Keratinocyte (primary cell): Measurements from ENCODE around the gene C4orf54. TPM values are rescaled to one million over a fixed set of nuclear protein-coding genes. Genes with fewer than 3 reads are reported as not detected.
A peak's percentile ranks its signal among the peaks of the same experiment; 100 is the strongest.

Experiments used
- DNase-seq: peaks from one replicate; pipeline ENCODE4 v3.0.0-alpha.2; 2011; ENCODE audit warnings: low read depth, missing footprints, low spot score
- FAIRE-seq: peaks from 2 replicates; lab custom pipeline; 2011; peaks lifted over from hg19 to GRCh38; lab: Jason Lieb, UNC
- H2AFZ ChIP-seq: 2 replicates; pipeline ENCODE4 v1.6.0; 2012; ENCODE audit warnings: low read length, control low read depth, inconsistent platforms; ENCODE audit not compliant: control insufficient read depth
- H3K27ac ChIP-seq: 2 replicates; pipeline ENCODE4 v1.5.1; 2011; ENCODE audit warnings: low read length; ENCODE audit not compliant: control insufficient read depth, insufficient read depth
- H3K27me3 ChIP-seq: 3 replicates; pipeline ENCODE4 v1.6.0; 2011; ENCODE audit warnings: low read length; ENCODE audit not compliant: control insufficient read depth, insufficient read depth; ENCODE audit errors: extremely low read depth
- H3K36me3 ChIP-seq, 2 experiments: 2 replicates in 1 of 2; 3 replicates in 1 of 2; pipeline ENCODE4 v1.5.1; 2011; ENCODE audit warnings: low read length in 2 of 2, mild to moderate bottlenecking in 1 of 2; ENCODE audit not compliant: control insufficient read depth in 2 of 2, insufficient read depth in 2 of 2; ENCODE audit errors: extremely low read depth in 1 of 2
- H3K4me1 ChIP-seq: 3 replicates; pipeline ENCODE4 v1.5.1; 2011; ENCODE audit warnings: low read length; ENCODE audit not compliant: control insufficient read depth, insufficient read depth; ENCODE audit errors: extremely low read depth
- H3K4me2 ChIP-seq: 3 replicates; pipeline ENCODE4 v1.6.0; 2011; ENCODE audit warnings: low read depth, low read length; ENCODE audit not compliant: control insufficient read depth, insufficient read depth; ENCODE audit errors: extremely low read depth
- H3K4me3 ChIP-seq, 3 experiments: fragments of 200-600 bp in 1 of 3; sonication (generic) in 1 of 3; 2 replicates in 2 of 3; 3 replicates in 1 of 3; pipeline ENCODE4 v1.5.1; 2011 to 2016; ENCODE audit warnings: low read length in 3 of 3, mild to moderate bottlenecking in 3 of 3, control low read depth in 2 of 3, inconsistent platforms in 1 of 3, low read depth in 1 of 3, mixed read lengths in 1 of 3, mixed run types in 1 of 3, moderate library complexity in 1 of 3; ENCODE audit not compliant: control insufficient read depth in 2 of 3, insufficient read depth in 2 of 3; ENCODE audit errors: extremely low read depth in 1 of 3
- H3K79me2 ChIP-seq: 2 replicates; pipeline ENCODE4 v1.6.0; 2012; ENCODE audit warnings: low read length; ENCODE audit not compliant: control insufficient read depth, insufficient read depth
- H3K9ac ChIP-seq: 3 replicates; pipeline ENCODE4 v1.6.0; 2011; ENCODE audit warnings: low read length; ENCODE audit not compliant: control insufficient read depth, insufficient read depth; ENCODE audit errors: extremely low read depth
- H3K9me1 ChIP-seq: 3 replicates; pipeline ENCODE4 v1.6.0; 2011; ENCODE audit warnings: low read length; ENCODE audit not compliant: control insufficient read depth, insufficient read depth; ENCODE audit errors: extremely low read depth
- H3K9me3 ChIP-seq: 2 replicates; pipeline ENCODE4 v1.5.1; 2012; ENCODE audit warnings: low read depth, low read length; ENCODE audit not compliant: control insufficient read depth
- H4K20me1 ChIP-seq: 3 replicates; pipeline ENCODE4 v1.6.0; 2011; ENCODE audit warnings: low read length; ENCODE audit not compliant: control insufficient read depth, insufficient read depth; ENCODE audit errors: extremely low read depth
- CTCF ChIP-seq, 3 experiments: IDR thresholded peaks in 1 of 3; conservative IDR thresholded peaks in 1 of 3; optimal IDR thresholded peaks in 1 of 3; 2 replicates in 2 of 3; 3 replicates in 1 of 3; pipeline versions ENCODE3 to v1.5.1; 2011; ENCODE audit warnings: low read length in 3 of 3, mild to moderate bottlenecking in 3 of 3, moderate library complexity in 2 of 3, control low read depth in 1 of 3, inconsistent platforms in 1 of 3; ENCODE audit not compliant: insufficient read depth in 2 of 3; ENCODE audit errors: extremely low read depth in 1 of 3
- EZH2 ChIP-seq: IDR thresholded peaks from one replicate; pipeline ENCODE4 v1.6.1; 2012; ENCODE audit warnings: inconsistent platforms, mild to moderate bottlenecking, low read length, moderate library complexity
- dilution Hi-C: fragments of 300-500 bp; cut with MboI; formaldehyde crosslinking; loops from one replicate; pipeline ENCODE4 v1.7.0; 2020; ENCODE audit warnings: low sequenced_read_pairs; ENCODE audit not compliant: extremely low pct_ligation_motif_present
- polyA minus RNA-seq, 3 experiments: library from RNA; depleted of rRNA, polyadenylated mRNA; stranded (reverse); fragments of >200 nt; gene quantifications; 1 replicate in 1 of 3; 2 replicates in 1 of 3; 3 replicates in 1 of 3; pipeline ENCODE4 v1.2.3, GENCODE V29; 2011
- polyA plus RNA-seq, 5 experiments: library from polyadenylated mRNA; depleted of rRNA in 3 of 5; stranded (reverse) in 3 of 5; stranded (forward) in 1 of 5; unstranded in 1 of 5; fragments of >200 nt; gene quantifications; 1 replicate in 1 of 5; 2 replicates in 3 of 5; 3 replicates in 1 of 5; pipeline versions ENCODE4 v1.2.1 to v1.2.3, GENCODE V29; 2011 to 2012; ENCODE audit warnings: missing spikeins in 2 of 5, low read depth in 1 of 5, low replicate concordance in 1 of 5

C4orf54 gene
- polyA plus RNA-seq (0.01 to 0.03 TPM in 2 of 3 replicates, not detected in the other), polyA minus RNA-seq (0.06 to 0.26 TPM in 2 of 3 replicates, not detected in the other)
- not detected for polyA plus RNA-seq (2011; ENCODE audit: low read depth)
- 0.01 TPM in 1 of 2 replicates, not detected in the other for polyA plus RNA-seq (2011; cell fraction: cytosol; rRNA removed)
- 0.04 and 0.08 TPM in 2 replicates for polyA plus RNA-seq (2011; cell fraction: nucleus; rRNA removed)
- 0.01 TPM in 1 of 2 replicates, not detected in the other for polyA plus RNA-seq (2012; ENCODE audit: low replicate concordance)
- not detected for polyA minus RNA-seq (2011; cell fraction: cytosol; rRNA and poly(A)+ RNA removed)
- 0.08 and 0.11 TPM in 2 replicates for polyA minus RNA-seq (2011; cell fraction: nucleus; rRNA and poly(A)+ RNA removed)

DNA sequence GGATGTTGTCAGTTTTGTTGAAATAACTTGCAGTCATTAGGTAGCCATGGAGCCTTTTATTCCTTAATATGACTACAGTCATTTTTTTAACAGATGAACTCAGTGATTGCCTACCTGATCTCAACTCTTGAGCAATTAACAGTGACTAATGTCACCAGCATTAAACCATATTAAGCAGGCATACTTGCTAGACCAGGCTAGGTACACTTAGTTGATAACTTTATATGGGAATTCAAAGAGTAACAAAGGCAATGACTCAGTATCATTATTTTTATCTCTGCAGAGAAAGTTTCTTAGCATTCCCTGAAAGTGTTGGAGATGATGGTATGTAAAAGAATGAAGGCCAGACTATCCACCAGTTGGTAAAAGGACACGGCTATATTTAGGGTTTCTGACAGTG, at the start of gene C4orf54:
Gene C4orf54 (minus strand): TSS at position 31 of the 400 bp plus-strand sequence. CDS start 3,180 bp downstream, outside the sequence.
- FAIRE-seq (peak; percentile 56), DNase-seq (peak; percentile 46)
- TF ChIP-seq EZH2 (no peak), CTCF (optimal IDR thresholded peaks at IDR 0.05 in 1 of 3, IDR thresholded peaks at IDR 0.05 in 1 of 3, conservative IDR thresholded peaks at IDR 0.05 in 1 of 3; ENCODE audit: extremely low read depth in 1 of 3, insufficient read depth in 2 of 3, low read length in 3 of 3) (no peak)
- dilution Hi-C loops, result no loop called here
- Histone ChIP-seq H2AFZ (no peak within 1 kb of the TSS), H3K9me3 (no peaks in the 10 kb centered on the region), H3K9me1 (no peaks in the 10 kb centered on the region), H3K4me1 (peaks cover 18% of the 10 kb centered on the region), H3K4me2 (no peak within 1 kb of the TSS), H3K4me3 (no peak within 1 kb of the TSS), H3K27me3 (peaks cover 14% of the 10 kb centered on the region), H3K79me2 (no peaks in the 10 kb centered on the region), H3K9ac (no peak within 1 kb of the TSS), H4K20me1 (no peaks in the 10 kb centered on the region), H3K36me3 (no peaks in the 10 kb centered on the region), H3K27ac (no peak within 1 kb of the TSS)

DNA sequence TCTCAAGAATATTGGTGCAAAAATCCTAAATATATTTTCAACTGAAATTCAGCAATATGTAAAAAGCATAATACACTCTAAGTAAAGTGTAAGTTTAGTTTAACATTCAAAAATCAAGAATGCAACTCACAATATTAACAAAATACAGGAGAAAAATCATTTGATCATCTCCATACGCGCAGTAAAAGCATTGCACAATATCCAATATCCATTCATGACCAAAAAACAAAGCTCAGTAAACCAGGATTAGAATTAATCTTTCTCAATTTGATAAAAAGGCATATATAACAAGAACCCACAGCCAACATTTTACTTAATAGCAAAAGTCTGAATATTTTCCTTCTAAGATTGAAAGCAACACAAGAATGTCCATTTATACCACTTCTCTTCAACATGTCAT, 48.3 kb upstream of the C4orf54 start:
- no peak overlapping the region for H3K27ac ChIP-seq
- TF ChIP-seq EZH2 (no peak), CTCF (optimal IDR thresholded peaks at IDR 0.05 in 1 of 3, IDR thresholded peaks at IDR 0.05 in 1 of 3, conservative IDR thresholded peaks at IDR 0.05 in 1 of 3; ENCODE audit: extremely low read depth in 1 of 3, insufficient read depth in 2 of 3, low read length in 3 of 3) (no peak)
- no peak overlapping the region for H3K4me3 ChIP-seq
- DNase-seq (no peak), FAIRE-seq (no peak)
- dilution Hi-C loops, result no loop called here
- H3K27me3 ChIP-seq, result no peaks in the 10 kb centered on the region
- no peaks in the 10 kb centered on the region for H3K36me3 ChIP-seq
- H3K4me1 ChIP-seq, result peaks cover 9% of the 10 kb centered on the region
- no peak overlapping the region for H2AFZ ChIP-seq
- no peaks in the 10 kb centered on the region for H4K20me1 ChIP-seq
- no peaks in the 10 kb centered on the region for H3K9me3 ChIP-seq
- H3K79me2 ChIP-seq, result no peaks in the 10 kb centered on the region
- no peak overlapping the region for H3K4me2 ChIP-seq
- no peaks in the 10 kb centered on the region for H3K9me1 ChIP-seq
- no peak overlapping the region for H3K9ac ChIP-seq
